Stimulated activated CD8-positive, alpha-beta memory T cell treated with anti-CD3 and anti-CD28 coated beads, Interleukin-15, amount 100 ng/mL, for 48 hours (primary cell): ENCODE data around the gene NBEAL1.
"Not testable (repeated sequence)": the region's sequence is repeated elsewhere in the genome, so short reads cannot be mapped to it uniquely, and the experiment has no call there.

Source experiments
- DNase-seq, 2 donors: peaks; one replicate each; pipeline ENCODE4 v3.0.0-alpha.2; 2020; ENCODE audit warnings: low read depth in 2 of 2

NBEAL1 gene

DNA sequence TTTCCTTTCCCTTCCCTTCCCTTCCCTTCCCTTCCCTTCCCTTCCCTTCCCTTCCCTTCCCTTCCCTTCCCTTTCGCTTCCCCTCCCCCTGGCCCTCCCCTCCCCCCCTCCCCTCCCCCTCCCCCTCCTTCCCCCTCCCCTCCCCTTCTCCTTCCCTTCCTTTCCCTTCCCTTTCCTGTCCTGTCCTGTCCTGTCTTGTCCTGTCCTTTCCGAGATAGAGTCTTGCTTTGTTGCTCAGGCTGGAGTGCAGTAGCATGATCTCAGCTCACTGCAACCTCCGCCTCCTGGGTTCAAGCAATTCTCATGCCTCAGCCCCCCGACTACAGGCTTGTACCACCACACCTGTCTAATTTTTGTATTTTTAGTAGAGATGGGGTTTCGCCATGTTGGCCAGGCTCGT is 24.5 kb downstream of the NBEAL1 start:
- DNase-seq = not testable (repeated sequence)

DNA sequence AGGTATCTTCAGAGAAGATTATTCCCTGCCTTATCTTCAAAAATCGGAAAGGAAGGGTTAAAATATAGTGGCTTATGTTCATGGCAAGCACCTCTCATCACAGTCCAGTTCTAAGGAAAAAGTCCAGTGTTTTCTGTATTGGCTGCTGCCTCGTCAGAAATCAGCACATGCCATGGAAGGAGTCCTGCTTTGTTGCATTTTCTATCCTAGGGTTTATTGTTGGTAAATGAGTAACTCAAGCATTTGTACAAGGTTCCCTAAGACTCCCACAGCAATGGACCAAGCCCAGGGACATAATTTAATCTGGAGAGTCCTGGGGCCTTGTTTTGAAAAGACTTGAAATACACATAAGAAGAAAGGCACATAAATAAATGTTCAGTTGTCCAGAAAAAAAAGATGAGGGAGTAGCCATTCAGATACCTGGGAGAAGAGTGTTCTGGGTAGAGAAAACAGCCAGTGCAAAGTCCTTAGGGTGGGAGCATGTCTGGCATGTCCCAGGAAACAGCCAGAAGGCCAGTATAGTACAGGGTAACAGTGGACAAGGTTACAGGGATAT is 26.4 kb downstream of the NBEAL1 start:
- DNase-seq = no peak

DNA sequence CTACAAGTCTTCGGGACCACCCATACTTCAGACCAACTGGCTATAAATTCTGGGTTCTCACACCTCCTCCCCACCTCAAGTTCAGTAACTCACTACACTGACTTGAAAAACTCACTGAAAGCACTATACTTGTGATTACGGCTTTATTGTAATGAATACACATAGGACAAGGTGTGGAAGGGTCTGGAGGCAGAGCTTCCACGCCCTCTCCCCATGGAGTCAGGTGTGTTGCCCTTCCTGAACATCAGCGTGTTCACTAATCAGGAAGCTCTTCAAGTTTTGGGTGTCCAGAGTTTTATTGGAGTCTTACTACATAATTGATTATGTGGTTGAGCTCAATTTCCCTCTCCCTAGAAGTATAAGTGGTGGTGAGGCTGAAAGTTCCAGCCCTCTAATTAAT is 27.5 kb downstream of the NBEAL1 start:
- no peak for DNase-seq

DNA sequence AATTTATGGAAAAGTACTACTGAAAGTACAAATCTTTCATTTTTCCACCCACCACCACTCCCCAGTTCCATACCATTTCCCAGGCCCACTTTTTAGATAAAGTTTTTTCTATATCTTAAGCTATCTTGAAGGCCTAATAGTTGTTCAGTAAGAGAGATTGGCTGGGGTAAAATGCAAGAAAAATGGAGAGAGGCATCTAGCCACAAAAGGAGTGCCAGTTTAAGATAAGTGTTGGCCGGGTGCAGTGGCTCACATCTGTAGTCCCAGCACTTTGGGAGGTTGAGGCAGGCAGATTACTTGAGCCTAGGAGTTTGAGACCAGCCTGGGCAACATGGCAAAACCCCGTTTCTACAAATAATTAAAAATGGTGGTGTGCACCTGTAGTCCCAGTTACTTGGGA is 28.6 kb downstream of the NBEAL1 start:
- DNase-seq = no peak

DNA sequence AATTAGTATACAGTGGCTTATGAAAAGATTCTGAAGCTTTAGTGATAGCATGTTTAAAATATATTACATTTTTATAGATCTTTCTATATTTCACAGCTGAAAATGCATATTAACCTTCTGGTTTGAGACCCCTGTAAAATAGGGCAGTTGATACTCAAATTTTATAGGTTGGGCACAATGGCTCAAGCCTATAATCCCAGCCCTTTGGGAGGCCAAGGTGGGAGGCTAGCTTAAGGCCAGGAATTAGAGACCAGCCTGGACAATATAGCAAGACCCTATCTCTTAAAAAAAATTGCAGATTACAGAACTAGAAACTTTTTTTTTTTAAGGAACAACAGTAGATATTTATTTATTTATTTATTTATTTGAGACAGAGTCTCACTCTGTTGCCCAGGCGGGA is 31.2 kb downstream of the NBEAL1 start:
- no peak for DNase-seq

DNA sequence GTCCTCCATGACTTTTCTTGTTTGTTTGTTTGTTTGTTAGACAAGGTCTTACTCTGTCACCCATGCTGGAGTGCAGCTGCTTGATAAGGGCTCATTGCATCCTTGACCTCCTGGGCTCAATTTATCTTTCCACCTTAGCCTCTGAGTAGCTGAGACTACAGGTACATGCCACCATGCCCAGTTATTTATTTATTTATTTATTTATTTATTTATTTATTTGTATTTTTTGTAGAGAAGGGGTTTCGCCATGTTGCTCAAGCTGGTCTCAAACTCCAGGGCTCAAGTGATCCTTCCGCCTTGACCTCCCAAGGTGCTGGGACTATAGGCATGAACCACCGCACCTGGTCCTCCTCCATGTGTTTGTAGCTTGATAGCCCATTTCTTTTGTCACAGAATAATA is 37.9 kb downstream of the NBEAL1 start:
- no peak for DNase-seq

DNA sequence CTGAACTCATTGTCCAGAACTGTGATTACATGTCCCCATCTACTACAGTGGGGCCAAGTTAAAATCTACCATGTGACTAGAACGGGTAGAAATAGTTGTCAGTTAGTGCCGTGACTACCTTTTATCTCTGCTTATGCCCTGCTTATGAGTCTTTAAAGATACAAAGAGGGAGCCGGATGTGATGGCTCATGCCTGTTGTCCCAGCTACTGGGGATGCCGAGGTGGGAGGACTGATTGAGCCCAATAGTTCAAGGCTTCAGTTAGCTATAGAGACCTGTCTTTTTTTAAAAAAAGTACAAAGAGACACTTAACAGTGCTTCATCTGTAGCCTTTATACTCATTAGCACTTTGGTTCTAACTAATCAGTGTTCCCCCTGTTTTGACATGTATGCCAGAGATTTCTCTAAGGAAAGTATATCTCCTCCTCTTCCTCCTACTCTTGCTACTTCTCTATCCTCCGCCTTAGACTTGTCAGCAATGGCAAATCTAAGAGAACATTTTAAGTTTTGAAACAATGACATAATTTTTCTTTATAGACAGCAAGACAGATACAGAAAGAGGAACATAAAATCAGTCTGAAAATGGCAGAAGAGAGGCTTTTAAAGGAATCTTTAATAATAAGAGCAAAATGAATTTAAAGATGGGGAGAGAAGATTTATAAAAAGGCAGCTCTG is 45.0 kb downstream of the NBEAL1 start:
- no peak for DNase-seq

DNA sequence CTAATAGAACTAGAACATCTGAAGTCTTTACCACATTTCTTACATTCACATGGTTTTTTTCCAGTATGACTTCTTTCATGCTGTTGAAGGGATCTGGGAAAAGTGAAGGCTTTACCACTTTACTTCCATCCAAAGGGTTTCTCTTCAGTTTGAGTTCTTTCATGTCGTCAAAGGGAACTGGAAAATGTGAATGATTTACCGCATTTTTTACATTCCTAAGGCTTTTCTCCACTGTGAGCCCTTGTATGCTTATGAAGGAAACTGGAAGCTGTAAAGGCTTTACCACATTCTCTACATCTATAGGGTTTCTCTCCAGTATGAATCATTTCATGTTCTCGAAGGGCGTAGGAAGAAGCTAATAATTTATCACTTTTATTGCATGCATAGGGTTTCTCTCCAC is 46.7 kb downstream of the NBEAL1 start:
- no peak for DNase-seq

DNA sequence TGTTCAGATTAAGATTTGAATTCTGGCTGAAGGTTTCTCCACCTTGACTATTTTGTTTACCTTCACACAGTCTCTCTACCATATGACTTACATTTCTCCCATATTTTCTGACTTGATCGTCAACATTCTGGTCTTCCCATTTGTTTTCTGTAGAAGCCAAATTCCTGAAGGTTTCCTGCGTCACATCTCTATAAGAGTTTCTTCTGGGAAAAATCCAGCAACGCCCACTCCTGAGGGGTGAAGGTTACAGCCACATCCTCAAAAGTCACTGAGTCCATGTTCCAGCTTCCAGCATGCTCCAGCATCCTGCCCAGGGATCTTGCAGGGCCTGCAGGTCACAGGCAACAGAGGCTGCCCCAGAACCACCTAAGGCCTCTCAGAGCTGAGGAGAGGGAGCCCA is 47.5 kb downstream of the NBEAL1 start:
- DNase-seq = no peak

DNA sequence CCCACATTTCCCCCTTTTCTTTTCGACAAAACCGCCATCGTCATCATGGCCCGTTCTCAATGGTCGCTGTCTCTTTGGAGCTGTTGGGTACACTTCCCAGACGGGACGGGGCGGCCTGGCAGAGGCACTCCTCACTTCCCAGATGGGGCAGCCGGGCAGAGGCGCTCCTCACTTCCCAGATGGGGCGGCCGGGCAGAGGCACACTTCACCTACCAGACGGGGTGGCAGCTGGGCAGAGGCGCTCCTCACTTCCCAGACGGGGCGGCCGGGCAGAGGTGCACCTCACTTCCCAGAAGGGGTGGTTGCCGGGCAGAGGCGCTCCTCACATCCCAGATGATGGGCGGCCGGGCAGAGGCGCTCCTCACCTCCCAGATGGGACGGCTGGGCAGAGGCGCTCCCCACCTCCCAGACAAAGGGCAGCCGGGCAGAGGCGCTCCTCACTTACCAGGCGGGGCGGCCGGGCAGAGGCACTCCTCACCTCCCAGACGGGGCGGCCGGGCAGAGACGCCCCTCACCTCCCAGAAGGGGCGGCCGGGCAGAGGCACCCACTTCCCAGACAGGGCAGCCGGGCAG is 51.9 kb downstream of the NBEAL1 start:
- not testable (repeated sequence) for DNase-seq

DNA sequence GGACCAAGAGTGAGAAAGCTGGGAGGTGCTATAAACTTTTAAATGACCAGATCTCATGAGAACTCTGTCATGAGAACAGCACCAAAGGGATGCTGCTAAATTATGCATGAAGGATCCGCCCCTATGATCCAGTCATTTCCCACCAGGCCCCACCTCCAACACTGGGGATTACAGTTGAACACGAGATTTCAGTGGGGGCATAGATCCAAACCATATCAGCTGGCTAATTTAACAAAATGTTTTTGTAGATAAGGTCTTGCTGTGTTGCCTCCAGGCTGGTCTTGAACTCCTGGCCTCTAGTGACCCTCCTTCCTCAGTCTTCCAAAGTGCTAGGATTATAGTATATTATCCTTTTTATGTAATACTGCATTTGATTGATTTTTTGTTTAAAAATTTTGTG is 56.0 kb downstream of the NBEAL1 start:
- no peak for DNase-seq

DNA sequence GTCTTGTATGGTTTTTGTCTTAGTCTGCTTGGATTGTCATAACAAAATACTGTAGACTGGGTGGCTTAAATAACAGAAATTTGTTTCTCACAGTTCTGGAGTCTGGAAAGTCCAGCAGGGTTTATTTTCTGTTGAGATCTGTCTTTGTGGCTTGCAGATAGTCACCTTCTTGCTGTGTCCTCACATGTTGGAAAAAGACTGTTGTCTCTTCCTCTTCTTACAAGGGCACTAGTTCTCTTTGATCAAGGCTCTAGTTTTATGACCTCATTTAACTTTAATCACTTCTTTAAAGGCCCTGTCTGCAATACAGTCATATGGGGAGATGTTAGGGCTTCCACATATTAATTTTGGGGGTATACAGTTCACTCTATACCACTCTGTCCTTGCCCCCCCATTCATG is 56.5 kb downstream of the NBEAL1 start:
- no peak for DNase-seq

DNA sequence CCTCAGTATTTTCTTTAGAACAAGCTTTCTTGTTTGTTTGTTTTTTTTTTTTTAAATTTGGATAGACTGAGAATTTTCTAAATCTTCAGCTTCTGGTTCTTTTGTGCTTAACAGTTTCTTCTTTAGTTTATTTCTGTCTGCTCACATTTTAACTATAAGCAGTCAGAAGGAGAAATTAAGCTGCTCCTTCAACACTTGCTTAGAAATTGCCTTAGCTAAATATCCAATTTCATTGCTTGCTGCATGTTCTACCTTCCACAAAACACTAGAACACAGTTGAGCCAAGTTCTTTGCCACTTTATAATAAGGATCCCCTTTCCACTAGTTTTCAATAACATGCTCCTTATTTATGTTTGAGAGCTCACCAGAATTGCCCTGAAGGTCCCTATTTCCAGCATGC is 57.7 kb downstream of the NBEAL1 start:
- DNase-seq = no peak

DNA sequence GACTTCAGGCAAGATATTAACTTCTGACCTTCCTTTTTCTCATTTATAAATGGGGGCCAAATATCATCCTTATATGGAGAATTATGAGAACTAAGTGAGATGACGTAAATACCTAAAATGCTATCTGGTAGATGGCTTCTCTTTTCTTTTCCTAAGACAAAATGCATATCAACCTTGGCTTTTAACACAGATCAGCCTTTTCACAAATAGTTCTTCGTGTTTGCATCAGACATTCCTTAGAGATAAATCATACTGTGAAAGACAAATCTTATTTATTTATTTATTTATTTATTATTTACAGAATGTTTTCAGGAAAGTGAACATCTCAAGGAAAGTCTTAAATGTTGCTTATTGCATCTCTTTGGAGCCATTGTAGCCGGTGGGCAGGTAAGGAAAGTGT is 62.8 kb downstream of the NBEAL1 start:
- no peak for DNase-seq

DNA sequence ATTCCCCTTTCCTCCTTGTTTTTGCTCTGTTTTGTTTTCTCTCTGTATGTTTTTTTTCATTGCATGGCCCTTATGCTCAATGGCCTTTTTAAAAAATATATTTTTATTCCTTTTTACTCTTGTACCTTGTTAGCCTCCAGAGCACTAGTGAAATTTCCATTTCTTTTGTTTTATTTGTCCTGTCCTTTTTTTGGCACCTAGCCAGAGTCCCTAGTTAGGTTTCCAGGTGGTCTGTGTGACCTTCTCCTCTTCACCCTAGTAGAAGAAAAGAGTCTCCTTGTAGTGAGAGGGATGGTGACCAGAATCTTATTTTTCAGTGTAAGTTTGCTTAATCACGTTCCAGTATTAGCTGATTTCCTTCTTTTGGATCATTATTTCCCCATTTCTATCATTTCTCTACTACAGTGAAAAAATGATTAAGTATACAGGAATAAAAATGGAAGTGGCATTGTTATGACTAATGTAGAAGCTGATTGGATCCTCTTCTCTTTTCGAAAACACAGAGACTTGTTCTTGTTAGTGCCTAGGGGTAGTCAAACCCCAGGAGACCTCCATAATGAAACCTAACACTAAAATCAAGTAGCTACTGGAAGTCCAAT is 65.9 kb downstream of the NBEAL1 start:
- no peak for DNase-seq

DNA sequence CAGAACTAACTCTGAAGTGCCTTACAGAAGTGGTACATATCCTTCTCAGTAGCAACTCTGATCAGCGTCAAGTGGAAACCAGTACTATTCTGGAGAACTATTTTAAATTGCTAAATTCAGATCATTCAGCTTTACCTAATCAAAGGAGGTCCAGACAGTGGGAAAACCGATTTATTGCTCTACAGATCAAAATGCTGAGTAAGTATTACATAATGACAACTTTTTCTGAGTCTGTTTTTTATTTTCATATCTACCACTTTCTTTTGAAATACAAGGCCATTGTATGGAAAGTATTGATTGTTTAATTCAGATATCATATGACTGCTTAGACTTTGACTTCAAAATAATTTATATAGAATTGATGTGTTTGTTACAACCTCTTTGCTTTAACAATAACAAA is 68.7 kb downstream of the NBEAL1 start:
- DNase-seq = no peak

DNA sequence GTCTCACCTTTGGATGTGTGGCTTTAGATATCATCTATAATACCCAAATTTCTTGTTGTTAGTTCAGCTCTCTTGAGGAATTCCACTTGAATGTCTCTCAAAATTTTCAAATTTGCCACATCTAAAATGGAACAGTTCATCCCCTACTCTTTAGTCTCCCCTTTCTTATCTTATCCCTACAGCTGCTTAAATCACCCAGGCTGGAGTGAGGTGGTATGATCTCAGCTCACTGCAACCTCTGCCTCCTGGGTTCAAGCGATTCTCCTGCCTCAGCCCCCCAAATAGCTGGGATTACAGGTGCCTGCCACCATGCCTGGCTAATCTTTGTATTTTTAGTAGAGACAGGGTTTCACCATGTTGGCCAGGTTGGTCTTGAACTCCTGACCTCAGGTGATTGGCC is 71.7 kb downstream of the NBEAL1 start:
- DNase-seq = not testable (repeated sequence)

DNA sequence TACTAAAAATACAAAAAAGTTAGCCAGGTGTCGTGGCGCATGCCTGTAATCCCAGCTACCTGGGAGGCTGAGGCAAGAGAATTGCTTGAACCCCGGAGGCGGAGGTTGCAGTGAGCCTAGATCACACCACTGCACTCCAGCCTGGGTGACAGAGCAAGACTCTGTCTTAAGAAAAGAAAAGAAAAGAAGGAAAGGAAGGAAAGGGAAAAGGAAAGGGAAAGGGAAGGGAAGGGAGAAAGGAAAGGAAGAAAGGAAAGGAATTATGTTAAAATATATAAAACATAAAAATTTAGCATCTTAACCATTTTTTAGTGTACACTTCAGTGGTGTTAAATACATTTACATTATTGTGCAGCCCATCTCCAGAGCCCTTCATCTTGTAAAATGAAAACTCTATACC is 76.0 kb downstream of the NBEAL1 start:
- DNase-seq = not testable (repeated sequence)

DNA sequence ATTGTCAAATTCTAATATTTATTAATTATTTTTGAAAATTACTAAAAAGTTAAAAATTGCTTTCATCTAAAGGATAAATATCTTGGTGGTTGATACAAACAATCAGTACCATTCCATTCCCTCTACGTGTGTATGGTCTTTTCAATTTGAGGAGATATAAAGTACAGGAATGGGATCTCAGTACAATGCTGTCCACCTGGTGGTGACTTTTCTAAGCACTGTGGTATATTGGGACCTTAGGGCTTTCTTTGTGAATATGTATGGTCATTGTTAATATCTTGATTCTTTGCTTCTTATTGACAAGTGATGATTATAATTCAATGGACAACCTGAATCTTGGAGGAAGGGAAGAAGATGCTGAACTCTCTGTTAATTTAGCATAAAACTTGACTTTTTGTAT is 83.1 kb downstream of the NBEAL1 start:
- no peak for DNase-seq

DNA sequence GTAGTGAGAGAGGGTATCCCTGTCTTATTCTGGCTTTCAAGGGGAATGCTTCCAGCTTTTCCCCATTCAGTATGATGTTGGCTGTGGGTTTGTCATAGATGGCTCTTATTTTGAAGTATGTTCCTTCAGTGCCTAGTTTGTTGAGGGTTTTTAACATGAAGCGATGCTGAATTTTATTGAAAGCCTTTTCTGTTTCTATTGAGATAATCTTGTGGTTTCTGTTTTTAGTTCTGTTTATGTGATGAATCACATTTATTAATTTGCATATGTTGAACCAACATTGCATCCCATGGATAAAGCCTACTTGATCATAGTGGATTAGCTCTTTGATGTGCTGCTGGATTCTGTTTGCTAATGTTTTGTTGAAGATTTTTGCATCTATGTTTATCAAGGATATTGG is 87.7 kb downstream of the NBEAL1 start:
- DNase-seq = not testable (repeated sequence)

DNA sequence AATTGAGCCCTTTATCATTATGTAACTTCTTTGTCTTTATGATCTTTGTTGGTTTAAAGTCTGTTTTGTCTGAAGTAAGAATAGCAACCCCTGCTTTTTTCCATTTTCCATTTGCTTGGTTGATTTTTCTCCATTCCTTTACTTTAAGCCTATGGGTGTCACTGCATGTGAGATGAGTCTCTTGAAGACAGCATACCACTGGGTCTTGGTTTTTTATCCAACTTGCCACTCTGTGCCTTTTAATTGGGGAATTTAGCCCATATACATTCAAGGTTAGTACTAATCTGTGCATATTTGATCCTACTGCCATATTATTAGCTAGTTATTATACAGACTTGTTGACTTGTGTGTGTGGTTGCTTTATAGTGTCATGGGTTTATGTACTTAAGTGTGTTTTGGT is 89.6 kb downstream of the NBEAL1 start:
- DNase-seq = no peak

DNA sequence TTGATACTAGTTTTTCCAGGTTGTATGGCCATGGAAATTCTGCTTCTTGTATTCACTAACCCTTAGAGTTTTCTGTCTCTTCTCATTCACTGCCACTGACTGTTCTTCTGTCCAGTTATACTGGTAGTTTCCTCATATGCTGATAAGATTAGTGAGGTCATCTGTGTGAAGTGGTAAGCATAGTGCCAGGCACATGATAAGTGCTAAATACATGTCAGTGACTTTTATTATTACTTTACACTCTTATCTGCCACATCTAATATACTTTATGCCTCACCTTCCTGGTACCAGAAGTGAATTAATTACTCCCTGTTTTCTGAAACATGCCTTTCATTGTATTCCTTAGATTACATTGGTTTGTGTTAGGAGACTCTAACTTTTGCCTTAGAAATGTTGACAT is 91.3 kb downstream of the NBEAL1 start:
- no peak for DNase-seq

DNA sequence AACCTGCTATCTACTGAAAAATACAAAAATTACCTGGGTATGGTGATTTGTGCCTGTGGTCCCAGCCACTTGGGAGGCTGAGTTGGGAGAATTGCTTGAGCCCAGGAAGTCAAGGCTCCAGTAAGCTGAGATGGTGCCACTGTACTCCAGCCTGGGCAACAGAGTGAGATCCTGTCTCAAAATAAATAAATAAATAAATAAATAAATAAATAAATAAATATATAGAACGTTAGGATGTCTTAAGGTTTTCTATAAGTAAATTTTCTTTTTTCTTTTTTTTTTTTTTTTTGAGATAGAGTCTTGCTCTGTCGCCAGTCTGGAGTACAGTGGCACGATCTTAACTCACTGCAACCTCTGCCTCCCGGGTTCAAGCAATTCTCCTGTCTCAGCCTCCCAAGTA is 95.8 kb downstream of the NBEAL1 start:
- not testable (repeated sequence) for DNase-seq
